HCEC 1CT (cell line): ENCODE measurements around the gene AHSG.

Experiments
- DNase-seq: peaks from one replicate; pipeline ENCODE4 v3.0.0-alpha.2; 2017

The AHSG gene

DNA sequence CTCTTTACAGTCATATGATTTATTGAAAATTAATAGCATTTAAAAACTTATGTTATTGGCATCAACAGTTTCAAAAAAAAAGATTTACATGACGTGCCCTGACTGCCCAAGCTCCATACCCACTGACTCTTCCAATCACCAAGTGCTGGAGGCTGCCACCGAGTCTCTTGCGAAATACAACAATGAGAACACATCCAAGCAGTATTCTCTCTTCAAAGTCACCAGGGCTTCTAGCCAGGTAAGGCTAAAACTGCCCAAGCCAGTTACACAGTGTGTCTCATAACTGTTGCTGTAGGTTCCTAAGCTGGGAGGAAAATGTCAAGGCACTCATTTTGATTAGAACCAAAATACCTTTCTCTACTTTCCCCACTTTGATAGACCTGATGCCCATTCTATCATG, 31.8 kb downstream of the AHSG start:
- no peak for DNase-seq

DNA sequence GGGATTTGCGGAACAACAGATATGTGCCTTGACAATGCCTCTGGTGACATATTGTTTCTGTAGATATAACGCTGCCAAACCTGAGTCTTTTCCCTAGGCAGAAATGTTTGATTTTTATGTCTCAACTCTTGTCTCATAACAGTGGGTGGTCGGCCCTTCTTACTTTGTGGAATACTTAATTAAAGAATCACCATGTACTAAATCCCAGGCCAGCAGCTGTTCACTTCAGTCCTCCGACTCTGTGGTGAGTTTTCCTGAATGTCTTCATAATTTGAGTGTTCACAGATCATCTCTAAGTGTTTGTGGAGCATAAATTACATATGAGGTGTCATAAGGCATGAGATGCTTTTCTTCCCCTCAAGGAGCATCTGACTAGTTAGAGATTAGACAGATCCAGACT, 33.2 kb downstream of the AHSG start:
- no peak for DNase-seq

DNA sequence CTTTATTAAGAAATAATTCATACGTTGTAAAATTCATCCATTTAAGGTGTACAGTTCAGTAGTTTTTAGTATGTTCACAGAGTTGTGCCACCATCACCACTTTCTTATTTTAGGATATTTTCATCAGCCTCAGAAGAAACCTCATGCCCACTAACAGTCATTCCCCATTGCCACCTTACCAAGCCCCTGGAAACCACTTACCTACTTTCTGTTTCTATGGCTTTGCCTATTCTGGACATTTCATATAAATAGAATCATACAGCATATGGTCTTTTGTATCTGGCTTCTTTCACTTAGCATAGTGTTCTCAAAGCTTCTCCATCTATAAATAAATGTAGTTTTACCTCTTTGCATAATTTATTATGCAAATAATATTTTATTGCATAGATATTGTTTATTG, 34.0 kb downstream of the AHSG start:
- no peak for DNase-seq

DNA sequence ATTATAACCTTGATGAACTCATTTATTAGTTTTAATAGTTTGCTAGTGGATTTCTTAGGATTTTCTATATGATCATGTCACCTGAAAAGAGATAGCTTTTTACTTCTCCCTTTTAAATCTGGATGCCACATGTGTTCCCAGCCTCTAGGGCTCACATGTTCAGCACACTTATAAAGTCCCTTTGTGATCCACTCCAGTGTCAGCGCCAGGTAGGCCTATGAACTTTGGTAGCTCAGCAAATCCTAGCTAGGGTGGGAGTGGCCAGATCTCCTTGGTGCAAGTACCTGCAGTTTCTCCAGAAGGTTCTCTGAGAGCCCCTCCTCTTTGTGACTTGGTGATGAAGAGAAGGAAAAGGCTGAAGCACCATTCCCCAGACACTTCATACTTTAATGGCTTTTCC, 36.0 kb downstream of the AHSG start:
- DNase-seq: no peak

DNA sequence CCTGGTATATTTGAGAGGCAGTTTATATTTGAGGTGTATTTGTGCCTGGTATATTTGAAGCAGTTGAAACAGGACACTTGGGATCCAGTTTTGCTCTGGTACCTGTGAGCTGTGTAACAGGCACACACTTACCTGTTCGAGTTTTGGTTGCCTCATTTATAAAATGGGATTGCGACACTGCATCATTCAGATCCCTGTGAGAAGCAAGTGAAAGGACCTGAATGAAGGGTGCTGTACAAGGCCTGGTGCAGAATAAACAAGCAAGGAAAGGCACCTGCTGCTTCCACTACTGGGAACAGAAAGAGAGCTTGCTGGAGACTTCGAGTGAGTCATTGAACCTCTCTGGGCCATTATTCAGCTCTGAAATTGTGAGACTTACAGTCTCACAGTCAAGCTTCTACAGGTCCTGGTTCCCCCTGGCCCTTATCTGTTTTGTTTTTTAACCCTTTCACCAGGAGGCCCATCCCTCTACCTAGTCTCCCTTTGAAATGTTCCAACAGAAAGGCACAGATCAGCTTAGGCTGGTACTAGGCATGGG, 38.9 kb downstream of the AHSG start:
- DNase-seq: no peak

DNA sequence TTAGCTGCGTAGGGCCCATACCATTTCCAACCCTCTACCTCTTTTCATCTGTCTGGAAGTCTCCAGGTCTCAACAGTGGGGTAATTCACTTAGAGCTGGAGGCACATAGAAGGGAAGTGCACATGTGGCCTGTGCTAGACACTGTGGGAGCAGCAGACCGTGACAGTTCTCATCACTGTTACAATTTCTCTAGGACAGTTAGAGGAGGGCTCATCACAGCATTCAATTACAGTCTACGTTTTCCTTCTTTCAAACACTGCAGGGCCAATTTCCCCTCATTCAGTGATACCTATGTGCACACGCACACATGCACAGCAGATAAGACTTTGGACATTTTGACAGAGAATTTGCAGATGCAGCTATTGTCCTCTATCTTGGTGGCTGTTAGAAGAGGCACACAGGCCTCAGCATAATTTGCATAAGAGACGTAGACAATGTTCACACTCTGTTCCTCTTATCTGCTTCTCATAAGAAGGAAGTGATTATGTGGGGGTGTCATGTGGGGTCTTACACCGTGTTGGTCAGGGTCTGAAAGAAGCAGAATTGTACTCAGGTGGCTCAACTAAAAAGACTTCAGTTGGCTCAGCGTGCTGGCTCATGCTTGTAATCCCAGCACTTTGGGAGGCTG, 40.3 kb downstream of the AHSG start:
- DNase-seq: no peak

DNA sequence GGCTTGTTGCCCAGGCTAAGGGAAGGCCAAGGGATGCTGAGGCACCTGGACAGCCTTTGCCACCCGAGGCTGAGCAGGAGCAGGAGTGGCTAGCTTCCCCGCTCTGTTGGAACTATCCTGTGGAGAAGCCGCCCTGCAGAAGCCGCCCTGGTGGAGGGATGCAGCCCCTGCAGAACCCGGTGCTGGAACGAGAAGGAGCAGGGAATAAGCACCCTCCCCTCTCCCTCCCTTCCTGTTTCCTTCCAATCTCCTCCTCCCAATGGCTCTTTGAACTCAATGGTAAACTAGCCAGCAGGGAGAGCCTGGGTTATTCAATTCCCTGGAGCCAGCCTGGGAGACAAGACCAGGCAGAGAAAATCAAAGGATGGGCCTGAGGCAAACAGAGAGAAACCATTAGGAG, 41.1 kb downstream of the AHSG start:
- DNase-seq: no peak

DNA sequence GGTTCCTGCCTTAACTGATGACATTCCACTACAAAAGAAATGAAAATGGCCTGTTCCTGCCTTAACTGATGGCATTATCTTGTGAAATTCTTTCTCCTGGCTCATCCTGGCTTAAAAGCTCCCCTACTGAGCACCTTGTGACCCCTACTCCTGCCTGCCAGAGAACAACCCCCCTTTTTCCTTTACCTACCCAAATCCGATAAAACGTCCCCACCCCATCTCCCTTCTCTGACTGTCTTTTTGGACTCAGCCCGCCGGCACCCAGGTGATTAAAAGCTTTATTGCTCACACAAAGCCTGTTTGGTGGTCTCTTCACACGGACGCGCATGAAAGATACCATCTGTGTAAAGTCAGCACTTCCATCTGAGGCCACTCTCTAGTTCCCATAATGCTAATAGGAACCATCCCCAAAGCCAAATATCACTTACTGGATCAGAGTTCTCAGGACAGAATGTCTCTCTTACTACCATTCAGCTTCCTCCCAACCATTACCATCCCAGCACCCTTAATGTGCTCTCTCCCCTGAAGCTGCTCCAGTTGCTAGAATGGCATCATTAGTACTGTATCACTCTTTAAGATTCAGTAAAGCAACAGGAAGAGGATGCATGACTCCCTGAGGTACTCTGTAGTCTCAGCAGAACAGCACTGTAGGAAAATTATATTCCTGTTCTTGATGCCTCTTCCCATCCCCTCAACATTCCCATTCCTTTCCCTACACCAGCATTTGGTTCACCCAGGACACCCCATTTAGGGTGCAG, 50.7 kb downstream of the AHSG start:
- no peak for DNase-seq

DNA sequence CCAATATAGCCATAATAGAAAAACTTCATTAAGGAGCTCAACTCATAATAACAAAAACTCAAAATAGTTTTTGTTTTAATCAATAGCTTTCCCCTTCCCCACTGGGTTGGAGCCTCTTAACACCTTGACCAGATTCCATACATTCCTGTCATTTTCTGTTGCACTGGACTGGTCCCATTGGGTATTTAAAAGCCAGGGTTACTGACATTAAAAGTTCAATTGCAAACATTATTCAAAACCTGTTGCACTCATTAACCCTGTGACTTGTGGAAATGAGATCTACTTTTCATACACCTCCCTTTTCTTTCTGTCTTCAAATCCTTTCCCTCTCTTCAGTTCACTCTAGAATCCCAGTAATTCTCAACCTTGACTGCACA, 51.2 kb downstream of the AHSG start:
- no peak for DNase-seq

DNA sequence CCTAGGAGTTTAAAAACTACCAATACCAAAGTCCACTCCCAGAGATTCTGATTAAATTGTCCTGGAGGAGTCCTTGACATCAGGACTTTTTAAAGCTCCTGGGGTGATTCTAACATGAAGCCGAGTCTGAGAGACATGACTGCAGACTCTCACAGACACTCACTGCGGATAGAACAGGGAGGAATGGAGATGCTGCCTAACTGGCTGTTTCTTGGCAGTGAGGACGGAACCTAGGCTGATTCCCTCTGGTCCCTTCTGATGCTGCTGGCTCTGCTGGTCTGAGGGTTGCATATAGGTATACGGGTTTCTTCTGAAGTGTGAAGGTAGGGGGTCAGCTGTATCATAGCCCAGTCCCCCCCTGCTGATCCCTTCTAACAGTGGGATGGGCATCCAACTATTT, 51.6 kb downstream of the AHSG start:
- no peak for DNase-seq

DNA sequence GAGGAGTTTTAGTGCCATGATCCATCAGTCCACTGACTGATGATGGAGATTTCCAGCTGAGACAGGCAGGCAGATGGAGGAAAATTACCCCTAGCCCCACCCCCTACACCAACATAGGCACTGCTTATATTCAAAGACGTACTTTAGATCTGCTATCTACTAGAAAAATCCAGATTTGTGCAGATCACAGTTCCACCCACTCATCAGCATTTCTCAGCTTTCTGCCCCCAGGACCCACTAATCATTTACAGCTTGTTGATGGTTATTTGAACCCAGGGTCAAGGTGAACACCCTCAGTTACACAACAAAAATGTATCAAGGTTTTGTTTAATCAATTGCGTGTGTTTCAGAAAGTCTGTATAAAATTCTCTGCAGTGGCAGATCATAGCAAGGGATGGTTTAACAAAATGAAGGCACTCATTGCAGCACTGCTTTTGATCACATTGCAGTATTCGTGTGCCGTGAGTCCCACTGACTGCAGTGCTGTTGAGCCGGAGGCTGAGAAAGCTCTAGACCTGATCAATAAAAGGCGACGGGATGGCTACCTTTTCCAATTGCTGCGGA, 52.8 kb downstream of the AHSG start, which contains the start of gene HRG:
Gene HRG (plus strand): TSS at position 390 of the 564 bp plus-strand sequence. CDS start 18 bp downstream, at position 408.
- DNase-seq: no peak

DNA sequence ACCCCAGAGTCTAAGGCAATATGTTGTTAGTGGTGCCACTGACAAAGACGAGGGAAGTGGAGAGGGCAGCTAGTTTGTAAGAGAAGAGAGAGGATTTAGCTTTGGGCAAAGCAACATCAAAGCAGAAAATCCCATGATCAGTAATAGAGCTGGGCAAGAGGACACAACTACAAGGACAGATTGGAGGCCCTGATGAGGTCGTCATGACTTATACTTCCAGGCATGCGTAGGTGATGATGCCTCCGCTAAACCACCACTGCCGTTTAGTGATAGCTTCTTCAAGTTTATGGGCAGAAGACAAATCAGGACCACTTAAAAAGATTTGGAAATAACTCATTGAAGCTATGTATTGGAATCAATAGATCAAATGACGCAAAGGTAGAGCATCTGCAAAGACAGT, 55.6 kb downstream of the AHSG start:
- no peak for DNase-seq

DNA sequence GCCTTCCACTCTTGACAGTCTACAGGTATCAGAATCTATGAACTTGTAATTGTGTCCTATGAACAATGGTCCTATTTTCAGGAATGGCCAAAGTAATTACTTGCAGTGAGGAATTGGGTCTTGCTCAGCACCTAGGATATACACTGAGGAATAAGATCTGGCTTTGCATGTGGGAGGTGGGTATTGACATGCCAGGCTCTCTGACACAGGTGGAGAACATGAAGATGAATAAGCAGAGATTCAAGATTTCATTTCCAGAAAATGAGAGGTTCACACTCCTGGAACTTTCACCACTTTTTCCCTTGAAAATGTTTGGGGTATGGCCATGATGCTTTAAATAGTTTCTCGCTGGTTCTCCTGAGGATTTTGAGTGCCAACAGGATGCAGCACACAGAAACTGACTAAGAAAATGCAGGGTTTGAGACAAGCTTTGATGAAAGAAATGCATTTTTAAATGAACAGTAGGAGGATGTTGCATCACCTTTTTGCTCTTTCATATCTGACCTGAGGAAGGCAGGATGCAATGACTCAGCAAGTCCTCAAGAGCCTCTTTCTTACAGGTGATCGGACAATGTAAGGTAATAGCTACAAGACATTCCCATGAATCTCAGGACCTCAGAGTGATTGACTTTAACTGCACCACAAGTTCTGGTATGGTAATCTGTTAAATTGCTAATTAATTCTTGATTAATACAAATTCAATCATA, 56.7 kb downstream of the AHSG start:
- DNase-seq: no peak

DNA sequence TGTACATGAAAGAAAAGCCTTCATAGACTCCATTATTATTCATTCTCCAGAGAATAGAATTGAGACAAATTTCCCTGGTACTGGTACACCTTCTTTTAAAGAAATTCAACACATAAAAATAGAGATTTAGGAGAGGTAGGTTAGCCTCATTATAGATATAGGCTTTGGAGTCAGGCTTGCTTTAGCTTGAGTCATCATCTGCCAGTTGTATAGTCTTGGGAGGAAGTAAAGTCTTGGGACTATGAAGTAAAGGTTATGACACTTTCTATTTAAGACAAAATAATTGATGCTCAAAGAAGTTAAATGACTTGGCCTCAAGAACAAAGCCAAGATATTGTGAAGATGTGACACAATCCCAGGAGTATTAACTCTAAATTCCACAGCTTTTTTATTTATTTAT, 57.3 kb downstream of the AHSG start:
- DNase-seq: no peak
